Mesendoderm (in vitro differentiated cells): ENCODE results near the gene SLC25A24.
"Not testable (repeated sequence)": the region's sequence is repeated elsewhere in the genome, so short reads cannot be mapped to it uniquely, and the experiment has no call there.

Source experiments
- DNase-seq: peaks from one replicate; pipeline ENCODE4 v3.0.0; 2013
- H2AK5ac ChIP-seq: 2 replicates; pipeline ENCODE4 v1.6.1; 2013; ENCODE audit warnings: low read length, inconsistent platforms
- H2BK120ac ChIP-seq: 2 replicates; pipeline ENCODE4 v1.6.1; 2013; ENCODE audit warnings: low read depth, mild to moderate bottlenecking, low read length, moderate library complexity, mixed read lengths
- H2BK15ac ChIP-seq: replicated peaks from 2 replicates; pipeline ENCODE4 v1.6.1; 2013; ENCODE audit warnings: low read depth, mild to moderate bottlenecking, moderate library complexity
- H2BK5ac ChIP-seq: 2 replicates; pipeline ENCODE4 v1.6.1; 2013; ENCODE audit warnings: low read length, inconsistent platforms
- H3K18ac ChIP-seq: 2 replicates; pipeline ENCODE4 v1.6.1; 2013; ENCODE audit warnings: mild to moderate bottlenecking, low read length, mixed read lengths
- H3K23ac ChIP-seq: one replicate; pipeline ENCODE4 v1.6.1; 2013; ENCODE audit warnings: low read length
- H3K27ac ChIP-seq: 2 replicates; pipeline ENCODE4 v1.5.1; 2013; ENCODE audit warnings: low read depth, mild to moderate bottlenecking, inconsistent platforms, low read length, moderate library complexity
- H3K27me3 ChIP-seq: 2 replicates; pipeline ENCODE4 v1.6.1; 2013; ENCODE audit warnings: low read length, control low read depth, mild to moderate bottlenecking, inconsistent platforms; ENCODE audit not compliant: insufficient read depth, poor library complexity
- H3K36me3 ChIP-seq: 2 replicates; pipeline ENCODE4 v1.6.1; 2013; ENCODE audit warnings: low read length, inconsistent platforms; ENCODE audit not compliant: control insufficient read depth, insufficient read depth
- H3K4ac ChIP-seq: one replicate; pipeline ENCODE4 v1.6.1; 2013; ENCODE audit warnings: low read depth, mild to moderate bottlenecking, low read length, moderate library complexity
- H3K4me1 ChIP-seq: 2 replicates; pipeline ENCODE4 v1.6.1; 2013; ENCODE audit warnings: low read depth, low read length, inconsistent platforms; ENCODE audit not compliant: control insufficient read depth
- H3K4me2 ChIP-seq: 2 replicates; pipeline ENCODE4 v1.6.1; 2013; ENCODE audit warnings: low read length
- H3K4me3 ChIP-seq: 2 replicates; pipeline ENCODE4 v1.5.1; 2013; ENCODE audit warnings: mild to moderate bottlenecking, low read length
- H3K56ac ChIP-seq: one replicate; pipeline ENCODE4 v1.6.1; 2013; ENCODE audit warnings: low read length
- H3K79me1 ChIP-seq: 2 replicates; pipeline ENCODE4 v1.6.1; 2013; ENCODE audit warnings: low read length, inconsistent platforms
- H3K79me2 ChIP-seq: 2 replicates; pipeline ENCODE4 v1.6.1; 2013; ENCODE audit warnings: mild to moderate bottlenecking, low read length; ENCODE audit not compliant: control insufficient read depth, insufficient read depth
- H3K9ac ChIP-seq: 2 replicates; pipeline ENCODE4 v1.6.1; 2013; ENCODE audit warnings: low read length, inconsistent platforms
- H4K5ac ChIP-seq: one replicate; pipeline ENCODE4 v1.6.1; 2013; ENCODE audit warnings: low read length
- H4K8ac ChIP-seq: one replicate; pipeline ENCODE4 v1.6.1; 2013; ENCODE audit warnings: low read depth, mild to moderate bottlenecking, control low read depth, low read length, moderate library complexity
- WGBS: extraction: QIAGEN DNeasy Blood & Tissue Kit; methylation state at CpG from one replicate; pipeline ENCODE4 v1.1.7; 2013; ENCODE audit warnings: low lambda C conversion rate, missing lambda C conversion rate; ENCODE audit not compliant: insufficient coverage; ENCODE audit errors: extremely low coverage; 5-methylcytosine and 5-hydroxymethylcytosine counted together

The SLC25A24 gene

GRCh38 chr1:108229976-108230375 lies 29.8 kb upstream of the SLC25A24 start:
- H3K4ac ChIP-seq, H2BK120ac ChIP-seq, H2BK15ac ChIP-seq, H2AK5ac ChIP-seq, H3K4me1 ChIP-seq, DNase-seq, H2BK5ac ChIP-seq, H4K8ac ChIP-seq, H3K27me3 ChIP-seq, H4K5ac ChIP-seq, H3K56ac ChIP-seq, H3K27ac ChIP-seq, H3K36me3 ChIP-seq, H3K4me2 ChIP-seq, H3K9ac ChIP-seq, H3K23ac ChIP-seq, H3K4me3 ChIP-seq, H3K79me1 ChIP-seq, H3K18ac ChIP-seq, H3K79me2 ChIP-seq: not testable (repeated sequence)
- WGBS = no CpG with 5 or more reads among the region's 3 CpGs

- H3K4me2 ChIP-seq, H2BK120ac ChIP-seq, H2BK15ac ChIP-seq, H2AK5ac ChIP-seq, H4K5ac ChIP-seq, H2BK5ac ChIP-seq, H3K36me3 ChIP-seq, H3K4me1 ChIP-seq, H3K4me3 ChIP-seq, H3K23ac ChIP-seq, H3K4ac ChIP-seq, H3K18ac ChIP-seq, H3K79me2 ChIP-seq, H4K8ac ChIP-seq, H3K9ac ChIP-seq, H3K79me1 ChIP-seq, DNase-seq, H3K27me3 ChIP-seq, H3K27ac ChIP-seq, H3K56ac ChIP-seq: not testable (repeated sequence)
- WGBS = no CpG with 5 or more reads among the region's 7 CpGs
These were observed 27.6 kb upstream of the SLC25A24 start for GRCh38 chr1:108227772-108228171.

- H3K4me3 ChIP-seq, H2AK5ac ChIP-seq, H3K4me2 ChIP-seq, H3K36me3 ChIP-seq, H2BK120ac ChIP-seq, H4K5ac ChIP-seq, DNase-seq, H3K9ac ChIP-seq, H3K4ac ChIP-seq, H3K79me1 ChIP-seq, H3K56ac ChIP-seq, H2BK5ac ChIP-seq, H2BK15ac ChIP-seq, H3K18ac ChIP-seq, H3K23ac ChIP-seq, H3K4me1 ChIP-seq, H4K8ac ChIP-seq, H3K27me3 ChIP-seq, H3K79me2 ChIP-seq, H3K27ac ChIP-seq: not testable (repeated sequence)
- WGBS = no CpG with 5 or more reads among the region's 4 CpGs
These were observed 26.7 kb upstream of the SLC25A24 start for GRCh38 chr1:108226855-108227254.

GRCh38 chr1:108223226-108223625 lies 23.1 kb upstream of the SLC25A24 start:
- not testable (repeated sequence) for H3K27ac ChIP-seq, H3K4me2 ChIP-seq, H2BK15ac ChIP-seq, H3K4me3 ChIP-seq, H3K79me1 ChIP-seq, H3K4ac ChIP-seq, H3K79me2 ChIP-seq, H3K36me3 ChIP-seq, H2BK5ac ChIP-seq, H4K8ac ChIP-seq, H2BK120ac ChIP-seq, H4K5ac ChIP-seq, DNase-seq, H2AK5ac ChIP-seq, H3K18ac ChIP-seq, H3K4me1 ChIP-seq, H3K27me3 ChIP-seq, H3K56ac ChIP-seq, H3K23ac ChIP-seq, H3K9ac ChIP-seq
- no CpG with 5 or more reads among the region's 7 CpGs for WGBS

GRCh38 chr1:108217515-108218174 lies 17.5 kb upstream of the SLC25A24 start:
- H2BK5ac ChIP-seq, H3K27ac ChIP-seq, DNase-seq, H4K5ac ChIP-seq, H2BK120ac ChIP-seq, H2AK5ac ChIP-seq, H4K8ac ChIP-seq, H3K4me1 ChIP-seq, H3K56ac ChIP-seq, H3K4me3 ChIP-seq, H3K27me3 ChIP-seq, H3K9ac ChIP-seq, H3K18ac ChIP-seq, H3K79me1 ChIP-seq, H3K36me3 ChIP-seq, H3K4me2 ChIP-seq, H3K79me2 ChIP-seq, H2BK15ac ChIP-seq, H3K23ac ChIP-seq, H3K4ac ChIP-seq: not testable (repeated sequence)
- no CpG with 5 or more reads among the region's 14 CpGs for WGBS

GRCh38 chr1:108217007-108217406 lies 16.9 kb upstream of the SLC25A24 start:
- not testable (repeated sequence) for H4K5ac ChIP-seq, H3K79me2 ChIP-seq, H3K56ac ChIP-seq, DNase-seq, H4K8ac ChIP-seq, H3K9ac ChIP-seq, H2BK15ac ChIP-seq, H3K36me3 ChIP-seq, H2AK5ac ChIP-seq, H3K4ac ChIP-seq, H3K18ac ChIP-seq, H3K4me3 ChIP-seq, H3K4me1 ChIP-seq, H2BK120ac ChIP-seq, H3K79me1 ChIP-seq, H3K27ac ChIP-seq, H3K23ac ChIP-seq, H3K27me3 ChIP-seq, H3K4me2 ChIP-seq, H2BK5ac ChIP-seq
- WGBS = no CpG with 5 or more reads among the region's 2 CpGs
